NCI-H187 treated with DMSO at 0.1 percent for 48 hours (cell line): ENCODE results near the gene MC4R.

Source experiments
- DNase-seq: peaks from one replicate; lab custom pipeline; 2025; lab: John Stamatoyannopoulos, UW

MC4R gene

GRCh38 chr18:60327880-60328279 lies 44.7 kb downstream of the MC4R start:
- no peak for DNase-seq

DNA sequence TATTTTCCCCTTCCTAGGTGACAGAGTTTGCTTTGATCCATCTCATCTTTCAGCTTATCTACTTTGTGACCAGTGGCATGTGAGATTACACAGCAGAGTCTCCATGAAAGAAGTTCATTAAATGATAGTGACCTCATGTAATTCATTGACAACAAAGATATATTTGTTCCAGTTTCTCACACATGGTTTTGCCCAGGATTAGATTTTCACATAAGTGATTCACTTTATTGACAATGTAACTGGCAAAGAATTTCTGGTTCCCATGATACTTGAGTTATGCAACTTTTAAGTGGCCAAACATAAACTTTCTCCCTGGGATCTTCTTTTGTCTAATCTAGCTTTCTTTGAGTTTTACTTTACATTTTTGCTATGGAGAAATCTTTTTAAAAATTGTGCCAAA lies 50.0 kb downstream of the MC4R start:
- no peak for DNase-seq
